Activated B cell treated with CpG ODN at 0.5 μM for 24 hours (primary cell): ENCODE results near the gene FHOD3. TPM values are rescaled to one million over a fixed set of nuclear protein-coding genes. Genes with fewer than 3 reads are reported as not detected.

Experiments used
- ATAC-seq: fragments of 200-7000 bp; cut with Tn5 transposase; one replicate; pipeline ENCODE4 v1.10.0; 2021; ENCODE audit warnings: low read depth, mild to moderate bottlenecking, moderate library complexity
- CTCF ChIA-PET: fragments of 350-600 bp; sonication (Branson Sonifier 250); formaldehyde crosslinking; loops from one replicate; lab custom pipeline; 2021; ENCODE audit warnings: antibody characterized with exemption; lab: Charles Lee
- POLR2A ChIA-PET: fragments of 350-600 bp; sonication (Branson Sonifier 250); formaldehyde crosslinking; loops from one replicate; lab custom pipeline; 2021; ENCODE audit warnings: antibody characterized with exemption; lab: Charles Lee
- DNase-seq: peaks from one replicate; pipeline ENCODE4 v3.0.0; 2022
- H3K27ac Mint-ChIP-seq: one replicate; pipeline ENCODE4 v1.8.0; 2020; ENCODE audit warnings: mixed read lengths
- H3K27me3 Mint-ChIP-seq: one replicate; pipeline ENCODE4 v1.8.0; 2021; ENCODE audit warnings: mixed read lengths
- H3K36me3 Mint-ChIP-seq: one replicate; pipeline ENCODE4 v1.8.0; 2021; ENCODE audit warnings: low read depth, mixed read lengths
- H3K4me1 Mint-ChIP-seq: one replicate; pipeline ENCODE4 v1.8.0; 2021; ENCODE audit warnings: mixed read lengths
- H3K4me3 Mint-ChIP-seq: one replicate; pipeline ENCODE4 v1.8.0; 2020; ENCODE audit warnings: mild to moderate bottlenecking, mixed read lengths
- H3K9me3 Mint-ChIP-seq: one replicate; pipeline ENCODE4 v1.8.0; 2020; ENCODE audit warnings: mixed read lengths
- intact Hi-C: fragments of 100-400 bp; cut with micrococcal nuclease; formaldehyde crosslinking; loops from one replicate; pipeline ENCODE4 v1.15.1; 2024
- total RNA-seq: library from RNA; stranded (reverse); gene quantifications from 2 replicates; pipeline ENCODE4 v1.2.3, GENCODE V29; 2022
- TF ChIP-seq, protein P1 (sequence below): fragments of 200-600 bp; IDR thresholded peaks from one replicate; pipeline ENCODE4 v1.8.0; 2022; ENCODE audit warnings: antibody characterized with exemption, mild to moderate bottlenecking

Gene FHOD3
- total RNA-seq, 1 donor from 2014 or later, result not detected

GRCh38 chr18:36465276-36465675 is 167.8 kb downstream of the FHOD3 start:
- ATAC-seq, result no peak
- no peaks in the 10 kb centered on the region for H3K9me3 Mint-ChIP-seq
- intact Hi-C loops, result no loop called here
- CTCF ChIA-PET, result no interaction called here
- no peaks in the 10 kb centered on the region for H3K36me3 Mint-ChIP-seq
- no peaks in the 10 kb centered on the region for H3K4me1 Mint-ChIP-seq
- POLR2A ChIA-PET, result no interaction called here
- DNase-seq, result no peak
- H3K27ac Mint-ChIP-seq, result no peak overlapping the region
- TF ChIP-seq, protein P1, sequence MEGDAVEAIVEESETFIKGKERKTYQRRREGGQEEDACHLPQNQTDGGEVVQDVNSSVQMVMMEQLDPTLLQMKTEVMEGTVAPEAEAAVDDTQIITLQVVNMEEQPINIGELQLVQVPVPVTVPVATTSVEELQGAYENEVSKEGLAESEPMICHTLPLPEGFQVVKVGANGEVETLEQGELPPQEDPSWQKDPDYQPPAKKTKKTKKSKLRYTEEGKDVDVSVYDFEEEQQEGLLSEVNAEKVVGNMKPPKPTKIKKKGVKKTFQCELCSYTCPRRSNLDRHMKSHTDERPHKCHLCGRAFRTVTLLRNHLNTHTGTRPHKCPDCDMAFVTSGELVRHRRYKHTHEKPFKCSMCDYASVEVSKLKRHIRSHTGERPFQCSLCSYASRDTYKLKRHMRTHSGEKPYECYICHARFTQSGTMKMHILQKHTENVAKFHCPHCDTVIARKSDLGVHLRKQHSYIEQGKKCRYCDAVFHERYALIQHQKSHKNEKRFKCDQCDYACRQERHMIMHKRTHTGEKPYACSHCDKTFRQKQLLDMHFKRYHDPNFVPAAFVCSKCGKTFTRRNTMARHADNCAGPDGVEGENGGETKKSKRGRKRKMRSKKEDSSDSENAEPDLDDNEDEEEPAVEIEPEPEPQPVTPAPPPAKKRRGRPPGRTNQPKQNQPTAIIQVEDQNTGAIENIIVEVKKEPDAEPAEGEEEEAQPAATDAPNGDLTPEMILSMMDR, result no peak
- peaks cover 4% of the 10 kb centered on the region for H3K27me3 Mint-ChIP-seq
- H3K4me3 Mint-ChIP-seq, result no peak overlapping the region

- Mint-ChIP-seq H3K4me1 (no peaks in the 10 kb centered on the region), H3K9me3 (no peaks in the 10 kb centered on the region), H3K36me3 (no peaks in the 10 kb centered on the region), H3K27ac (no peak overlapping the region), H3K4me3 (no peak overlapping the region), H3K27me3 (peaks cover 4% of the 10 kb centered on the region)
- DNase-seq, result no peak
- ATAC-seq, result no peak
- intact Hi-C loops, result no loop called here
- ChIA-PET CTCF (no interaction called here), POLR2A (no interaction called here)
- TF ChIP-seq, protein P1, result no peak
Measured at GRCh38 chr18:36465970-36466369, 168.5 kb downstream of the FHOD3 start.

DNA sequence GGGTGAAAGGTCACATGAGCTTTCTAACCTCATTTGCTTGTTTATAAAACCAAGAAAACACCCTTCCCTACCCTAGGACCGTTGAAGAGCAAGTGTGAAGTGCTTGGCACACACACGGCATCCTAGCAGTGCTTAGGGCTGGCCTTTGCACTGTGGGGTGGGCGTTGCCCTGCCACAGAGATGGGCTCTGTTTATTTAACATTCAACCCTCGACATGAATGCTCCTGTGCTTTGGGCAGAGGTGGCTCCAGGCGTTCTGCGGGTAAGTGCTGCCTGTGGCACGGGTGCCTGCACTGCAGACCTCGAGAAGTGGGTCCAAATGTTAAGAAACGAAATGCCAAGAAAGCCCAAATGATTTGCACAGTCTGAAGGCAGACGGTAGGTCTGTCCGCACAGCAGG is 170.1 kb downstream of the FHOD3 start:
- H3K4me3 Mint-ChIP-seq, result no peak overlapping the region
- TF ChIP-seq, protein P1, result no peak

DNA sequence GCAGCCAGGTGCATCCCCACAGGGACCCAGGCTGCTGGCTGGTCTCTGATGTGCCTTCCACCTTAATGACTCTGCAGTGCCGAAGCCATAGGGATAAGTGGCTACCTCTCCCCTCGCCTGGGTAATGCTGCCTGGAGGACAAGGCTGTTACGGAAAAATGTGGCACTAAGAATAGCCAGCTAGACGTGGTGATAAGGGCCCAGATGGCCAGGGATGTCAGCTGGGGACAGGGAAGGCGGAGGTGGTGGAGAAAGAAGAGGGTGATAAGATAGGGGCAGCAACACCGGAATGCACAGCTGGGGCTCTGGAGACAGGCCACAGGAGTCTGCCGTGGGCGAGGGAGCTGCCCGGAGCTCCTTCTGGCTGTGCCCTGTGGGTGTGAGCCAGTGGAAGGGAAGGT is 170.6 kb downstream of the FHOD3 start:
- H3K9me3 Mint-ChIP-seq, result no peaks in the 10 kb centered on the region
- ChIA-PET CTCF (no interaction called here), POLR2A (no interaction called here)
- TF ChIP-seq, protein P1, result no peak
- no peaks in the 10 kb centered on the region for H3K36me3 Mint-ChIP-seq
- H3K27ac Mint-ChIP-seq, result no peak overlapping the region
- ATAC-seq (no peak), DNase-seq (no peak)
- no peaks in the 10 kb centered on the region for H3K4me1 Mint-ChIP-seq
- intact Hi-C loops, result no loop called here
- H3K27me3 Mint-ChIP-seq, result peaks cover 4% of the 10 kb centered on the region
- no peak overlapping the region for H3K4me3 Mint-ChIP-seq

More for the DNA sequence above, 170.1 kb downstream of the FHOD3 start:
- no peaks in the 10 kb centered on the region for H3K4me1 Mint-ChIP-seq
- intact Hi-C loops, result no loop called here
- peaks cover 4% of the 10 kb centered on the region for H3K27me3 Mint-ChIP-seq
- no peaks in the 10 kb centered on the region for H3K9me3 Mint-ChIP-seq
- POLR2A ChIA-PET, result no interaction called here
- DNase-seq (no peak), ATAC-seq (no peak)
- H3K36me3 Mint-ChIP-seq, result no peaks in the 10 kb centered on the region
- H3K27ac Mint-ChIP-seq, result no peak overlapping the region
- CTCF ChIA-PET, result no interaction called here

- ATAC-seq (no peak), DNase-seq (no peak)
- POLR2A ChIA-PET, result no interaction called here
- intact Hi-C loops, result no loop called here
- TF ChIP-seq, protein P1, result no peak
- no peaks in the 10 kb centered on the region for H3K9me3 Mint-ChIP-seq
- CTCF ChIA-PET, result interaction anchor here (0.6 kb wide), 1 partner anchor 226 kb away, joined by 3 read pairs; no protein-coding TSS in a partner anchor
- H3K4me1 Mint-ChIP-seq, result no peaks in the 10 kb centered on the region
- peaks cover 3% of the 10 kb centered on the region for H3K27me3 Mint-ChIP-seq
- no peaks in the 10 kb centered on the region for H3K36me3 Mint-ChIP-seq
- H3K4me3 Mint-ChIP-seq, result no peak overlapping the region
- no peak overlapping the region for H3K27ac Mint-ChIP-seq
Measured at GRCh38 chr18:36469461-36469860, 171.9 kb downstream of the FHOD3 start.
